Activated CD4-positive, alpha-beta T cell treated with anti-CD3 and anti-CD28 coated beads, Interleukin-2, amount 10 ng/mL, durations not matched to agents 7 days and 5 days (primary cell): ENCODE results near the gene MYO7B. TPM values are rescaled to one million over a fixed set of nuclear protein-coding genes. Genes with fewer than 3 reads are reported as not detected.

ENCODE experiments used
- CTCF ChIA-PET: fragments of 350-600 bp; sonication (Branson Sonifier 250); formaldehyde crosslinking; loops from one replicate; lab custom pipeline; 2021; ENCODE audit warnings: antibody characterized with exemption; lab: Charles Lee
- POLR2A ChIA-PET: fragments of 350-600 bp; sonication (Branson Sonifier 250); formaldehyde crosslinking; loops from one replicate; lab custom pipeline; 2021; ENCODE audit warnings: antibody characterized with exemption; lab: Charles Lee
- DNase-seq: peaks from one replicate; pipeline ENCODE4 v3.0.0-alpha.2; 2020
- H3K27ac Mint-ChIP-seq: one replicate; pipeline ENCODE4 v1.8.0; 2021; ENCODE audit warnings: mild to moderate bottlenecking, moderate library complexity, mixed read lengths
- H3K27me3 Mint-ChIP-seq: one replicate; pipeline ENCODE4 v1.8.0; 2021; ENCODE audit warnings: mixed read lengths
- H3K36me3 Mint-ChIP-seq: one replicate; pipeline ENCODE4 v1.8.0; 2021; ENCODE audit warnings: low read depth, mixed read lengths
- H3K4me1 Mint-ChIP-seq: one replicate; pipeline ENCODE4 v1.8.0; 2021; ENCODE audit warnings: mixed read lengths
- H3K4me3 Mint-ChIP-seq: one replicate; pipeline ENCODE4 v1.8.0; 2021; ENCODE audit warnings: mild to moderate bottlenecking, moderate library complexity, mixed read lengths
- H3K9me3 Mint-ChIP-seq: one replicate; pipeline ENCODE4 v1.8.0; 2021; ENCODE audit warnings: mixed read lengths
- total RNA-seq, 2 experiments: library from RNA; stranded (reverse); gene quantifications; one replicate each; pipeline ENCODE4 v1.2.3, GENCODE V29; 2021

MYO7B gene
- total RNA-seq, 2 experiments from 2014 or later = 0.60 to 0.69 TPM

DNA sequence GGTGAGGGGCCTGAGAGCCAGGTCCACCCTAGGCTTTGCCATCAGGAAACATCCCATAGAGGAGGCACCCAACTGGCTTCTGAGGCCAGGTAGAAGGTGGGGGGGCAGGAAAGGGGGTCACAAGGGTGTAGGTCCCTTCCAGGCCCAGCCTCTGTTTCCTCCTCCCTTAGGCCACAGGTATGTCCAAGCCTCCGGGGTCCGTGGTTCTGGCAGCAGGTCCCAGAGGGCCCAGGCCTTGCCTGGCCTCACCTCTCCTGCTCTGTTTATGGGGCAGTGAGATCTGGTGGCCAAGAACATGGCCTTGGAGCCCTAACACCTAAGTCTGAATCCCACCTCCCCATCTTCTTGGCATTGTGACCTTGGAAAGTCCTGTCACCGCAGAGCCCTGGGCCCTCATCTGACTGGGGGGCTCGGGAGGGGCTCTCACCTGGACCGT, 88.9 kb downstream of the MYO7B start:
- ChIA-PET POLR2A (no interaction called here), CTCF (no interaction called here)
- Mint-ChIP-seq H3K9me3 (no peaks in the 10 kb centered on the region), H3K4me1 (no peaks in the 10 kb centered on the region), H3K36me3 (no peaks in the 10 kb centered on the region), H3K27ac (no peak overlapping the region), H3K4me3 (no peak overlapping the region), H3K27me3 (no peaks in the 10 kb centered on the region)
- no peak for DNase-seq

DNA sequence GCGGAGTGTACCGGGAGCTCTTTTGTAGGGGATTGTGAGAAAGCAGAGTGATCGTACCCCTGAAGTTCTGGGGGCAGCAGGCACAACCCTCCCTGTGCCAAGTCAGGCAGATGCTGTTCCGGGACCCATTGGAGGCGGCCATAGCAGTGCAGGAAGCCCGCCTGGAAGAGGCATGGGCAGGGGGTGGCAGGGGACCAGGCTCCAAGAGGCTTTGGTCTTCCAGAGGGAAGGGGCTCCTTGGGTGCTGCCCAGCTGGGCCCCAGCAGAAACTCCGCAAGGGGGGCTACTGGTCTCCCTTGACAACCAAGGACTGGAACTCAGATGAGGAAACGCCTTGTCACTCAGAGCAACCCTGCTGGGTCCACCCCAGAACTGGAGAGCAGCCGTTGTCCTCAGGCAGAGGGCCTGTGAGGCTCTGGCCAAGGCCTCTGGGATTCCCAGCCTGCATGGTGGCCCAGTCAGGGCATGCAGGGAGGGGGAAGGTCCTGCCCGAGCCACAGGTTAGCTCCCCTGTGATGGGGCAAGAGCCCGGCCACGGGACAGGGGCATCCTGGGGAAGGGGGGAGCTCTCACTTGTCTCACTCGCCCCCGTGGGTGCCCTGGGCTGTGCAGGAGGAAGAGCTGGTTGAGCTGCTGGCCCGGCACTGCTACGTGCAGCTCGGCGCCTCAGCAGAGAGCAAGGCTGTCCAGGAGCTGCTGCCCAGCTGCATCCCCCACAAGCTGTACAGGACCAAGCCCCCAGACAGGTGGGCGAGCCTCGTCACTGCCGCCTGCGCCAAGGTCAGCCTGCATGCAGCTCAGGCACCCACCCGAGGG, 89.5 kb downstream of the MYO7B start:
- H3K27me3 Mint-ChIP-seq = no peaks in the 10 kb centered on the region
- no peak overlapping the region for H3K27ac Mint-ChIP-seq
- CTCF ChIA-PET = interaction anchor here (1.3 kb wide), 1 partner anchor 13 kb away, joined by 3 read pairs; no protein-coding TSS in a partner anchor
- H3K36me3 Mint-ChIP-seq = no peaks in the 10 kb centered on the region
- H3K4me1 Mint-ChIP-seq = no peaks in the 10 kb centered on the region
- DNase-seq = no peak
- no peak overlapping the region for H3K4me3 Mint-ChIP-seq
- no peaks in the 10 kb centered on the region for H3K9me3 Mint-ChIP-seq
- POLR2A ChIA-PET = no interaction called here

DNA sequence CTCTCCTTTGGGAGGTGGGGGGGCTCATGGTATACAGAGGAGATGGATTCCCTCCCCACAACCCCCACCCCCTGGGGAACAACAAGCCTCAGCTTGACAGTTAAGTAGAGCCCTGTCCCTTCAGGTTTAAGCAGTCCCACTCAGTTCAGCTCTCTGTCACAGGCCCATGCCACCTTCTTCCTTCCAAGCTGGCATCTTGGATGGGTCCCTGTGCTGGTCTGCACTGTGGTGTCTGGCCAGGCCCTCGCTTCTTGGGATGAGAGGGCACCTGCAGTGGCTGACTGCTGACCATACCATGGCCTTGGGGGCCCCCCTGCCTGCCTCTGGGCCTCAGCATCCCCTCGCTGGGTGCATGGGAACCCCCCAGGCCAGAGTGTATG, 90.1 kb downstream of the MYO7B start:
- no peak overlapping the region for H3K27ac Mint-ChIP-seq
- H3K36me3 Mint-ChIP-seq = no peaks in the 10 kb centered on the region
- no peaks in the 10 kb centered on the region for H3K27me3 Mint-ChIP-seq
- no peak for DNase-seq
- ChIA-PET POLR2A (no interaction called here), CTCF (interaction anchor here (1.1 to 1.3 kb wide), 2 partner anchors 14 to 35 kb away, joined by 3 read pairs; no protein-coding TSS in a partner anchor)
- H3K4me1 Mint-ChIP-seq = no peaks in the 10 kb centered on the region
- H3K4me3 Mint-ChIP-seq = no peak overlapping the region
- no peaks in the 10 kb centered on the region for H3K9me3 Mint-ChIP-seq

- Mint-ChIP-seq H3K9me3 (no peaks in the 10 kb centered on the region), H3K36me3 (no peaks in the 10 kb centered on the region), H3K4me1 (no peaks in the 10 kb centered on the region), H3K4me3 (no peak overlapping the region), H3K27ac (no peak overlapping the region), H3K27me3 (no peaks in the 10 kb centered on the region)
- DNase-seq = no peak
- POLR2A ChIA-PET = no interaction called here
- CTCF ChIA-PET = interaction anchor here (1.1 to 1.3 kb wide), 3 partner anchors 14 to 35 kb away, joined by 3 read pairs; no protein-coding TSS in a partner anchor
These were observed 90.7 kb downstream of the MYO7B start for GRCh38 chr2:127626175-127626574.

DNA sequence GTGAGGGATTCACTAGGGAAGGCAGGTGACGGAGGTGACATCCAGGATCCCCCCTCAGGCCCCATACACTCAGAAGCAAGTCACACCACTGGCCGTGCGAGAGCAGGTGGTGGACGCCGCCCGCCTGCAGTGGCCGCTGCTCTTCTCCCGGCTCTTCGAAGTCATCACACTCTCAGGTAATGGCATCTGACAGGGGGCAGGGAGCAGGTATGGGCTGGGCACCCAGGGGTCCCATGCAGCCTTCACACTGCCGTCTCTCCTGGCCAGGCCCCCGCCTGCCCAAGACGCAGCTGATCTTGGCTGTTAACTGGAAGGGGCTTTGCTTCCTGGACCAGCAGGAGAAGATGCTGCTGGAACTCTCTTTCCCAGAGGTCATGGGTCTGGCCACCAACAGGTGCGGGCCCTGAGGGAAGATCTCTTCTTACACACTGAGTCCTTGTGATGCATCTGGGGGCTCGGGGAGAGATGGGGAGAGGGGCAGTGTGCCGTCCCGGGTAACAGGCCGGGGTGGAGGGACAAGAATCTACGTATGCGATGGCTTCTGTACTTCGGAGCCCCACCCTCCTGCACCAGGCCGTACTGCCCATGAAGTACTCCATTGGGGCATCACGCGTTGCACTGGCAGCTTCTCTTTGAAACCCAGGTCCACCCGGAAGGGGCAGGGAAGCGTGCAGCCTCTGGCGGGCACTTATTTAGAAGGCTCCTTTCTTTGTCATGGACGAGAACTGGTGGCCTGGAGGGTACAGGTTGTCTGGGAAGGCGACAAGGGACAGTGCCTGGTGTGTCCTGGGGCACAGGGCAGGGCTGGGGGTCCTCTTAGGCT, 91.6 kb downstream of the MYO7B start:
- Mint-ChIP-seq H3K4me3 (no peak overlapping the region), H3K27me3 (no peaks in the 10 kb centered on the region), H3K27ac (no peak overlapping the region), H3K36me3 (no peaks in the 10 kb centered on the region), H3K9me3 (no peaks in the 10 kb centered on the region), H3K4me1 (no peaks in the 10 kb centered on the region)
- DNase-seq = no peak
- CTCF ChIA-PET = interaction anchor here (1.3 kb wide), 1 partner anchor 13 kb away, joined by 3 read pairs; no protein-coding TSS in a partner anchor
- POLR2A ChIA-PET = no interaction called here

DNA sequence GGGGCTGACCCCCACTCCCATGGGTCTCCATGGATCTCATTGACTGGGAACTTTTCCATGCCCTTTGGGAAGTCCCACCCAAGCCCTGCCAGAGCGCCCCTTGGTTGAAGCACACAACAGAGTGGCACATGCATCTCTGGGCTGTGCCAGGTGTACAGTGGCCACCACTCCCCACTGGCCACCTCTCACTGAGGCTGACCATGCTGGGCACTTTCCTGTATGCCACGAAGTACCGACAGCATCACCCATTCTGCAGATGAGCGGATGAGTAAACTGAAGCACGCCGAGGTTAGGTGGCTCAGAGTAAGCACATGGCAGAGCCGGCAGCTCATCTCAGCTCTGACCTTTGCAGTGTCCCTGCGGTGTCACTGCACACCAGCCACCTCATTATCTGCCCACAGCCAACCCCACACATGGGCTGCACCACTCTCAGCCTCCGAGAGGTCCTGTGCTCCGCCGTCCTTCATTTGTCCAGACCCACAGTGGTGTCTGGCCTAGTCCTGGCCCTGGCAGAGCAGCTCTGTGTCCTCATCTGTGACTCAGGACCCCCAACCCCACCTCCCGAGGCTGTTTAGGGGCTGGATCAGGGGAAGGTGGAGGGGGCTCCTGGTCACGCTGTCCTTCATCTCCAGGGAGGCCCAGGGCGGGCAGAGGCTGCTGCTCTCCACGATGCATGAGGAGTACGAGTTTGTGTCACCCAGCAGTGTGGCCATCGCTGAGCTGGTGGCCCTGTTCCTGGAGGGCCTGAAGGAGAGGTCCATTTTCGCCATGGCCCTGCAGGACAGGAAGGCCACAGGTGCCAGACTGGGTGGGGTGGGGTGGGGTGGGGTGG, 92.5 kb downstream of the MYO7B start:
- ChIA-PET POLR2A (interaction anchor here (0.6 kb wide), 1 partner anchor 52 kb away, joined by 3 read pairs; no protein-coding TSS in a partner anchor), CTCF (no interaction called here)
- Mint-ChIP-seq H3K27me3 (no peaks in the 10 kb centered on the region), H3K4me1 (peaks cover 1% of the 10 kb centered on the region), H3K36me3 (no peaks in the 10 kb centered on the region), H3K9me3 (no peaks in the 10 kb centered on the region), H3K4me3 (no peak overlapping the region), H3K27ac (no peak overlapping the region)
- no peak for DNase-seq

DNA sequence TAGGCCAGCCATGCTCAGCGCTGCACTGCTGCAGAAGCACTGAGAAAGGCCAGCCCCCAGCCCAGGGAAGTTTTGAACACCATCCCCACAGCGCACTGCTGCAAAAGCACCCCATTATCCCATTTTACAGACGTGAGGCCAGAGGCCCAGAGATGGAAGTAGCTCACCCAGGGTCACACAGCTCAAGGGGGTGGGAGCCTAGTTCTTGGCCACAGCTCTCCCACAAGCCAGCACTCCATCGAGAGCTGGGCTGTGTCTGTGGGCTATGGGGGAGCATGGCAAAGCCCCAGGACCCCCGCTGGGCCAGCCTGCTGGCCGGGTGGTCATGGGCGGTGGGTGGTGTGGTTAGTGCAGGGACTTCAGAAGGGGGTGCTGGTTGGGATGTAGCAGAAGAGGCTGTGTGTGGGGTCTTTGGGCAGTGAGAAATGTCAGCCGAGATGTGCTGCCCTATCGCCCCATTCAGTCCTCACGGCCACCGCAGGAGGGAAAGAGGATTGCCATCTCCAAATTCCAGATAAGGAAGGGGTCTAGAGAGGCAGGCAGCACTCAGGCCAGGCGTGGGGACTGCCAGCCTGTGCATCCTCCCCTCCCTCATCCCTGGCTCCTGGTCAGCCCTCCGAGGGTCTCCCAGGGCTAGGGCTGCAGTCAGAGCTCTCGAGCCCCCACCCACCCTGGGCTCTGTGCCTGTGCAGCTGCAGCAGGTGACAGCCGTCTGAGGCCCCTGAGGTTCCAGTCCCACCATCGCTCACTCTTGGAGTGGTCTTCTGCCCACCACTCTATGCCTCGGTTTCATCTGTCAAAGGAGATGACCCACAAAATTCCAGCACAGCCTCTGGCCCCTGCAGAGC, 93.5 kb downstream of the MYO7B start:
- no peak for DNase-seq
- peak overlapping the region; percentile 50 for H3K27ac Mint-ChIP-seq
- H3K9me3 Mint-ChIP-seq = no peaks in the 10 kb centered on the region
- no peaks in the 10 kb centered on the region for H3K27me3 Mint-ChIP-seq
- CTCF ChIA-PET = interaction anchor here (0.6 kb wide), 1 partner anchor 12 kb away, joined by 3 read pairs; no protein-coding TSS in a partner anchor
- H3K4me1 Mint-ChIP-seq = peaks cover 5% of the 10 kb centered on the region
- no peak overlapping the region for H3K4me3 Mint-ChIP-seq
- POLR2A ChIA-PET = no interaction called here
- no peaks in the 10 kb centered on the region for H3K36me3 Mint-ChIP-seq

GRCh38 chr2:127629637-127630036, 94.2 kb downstream of the MYO7B start:
- peaks cover 5% of the 10 kb centered on the region for H3K4me1 Mint-ChIP-seq
- peak overlapping the region; percentile 31 for H3K27ac Mint-ChIP-seq
- CTCF ChIA-PET = interaction anchor here (1.0 to 1.2 kb wide), 2 partner anchors 20 to 27 kb away, joined by 3 read pairs; no protein-coding TSS in a partner anchor
- POLR2A ChIA-PET = no interaction called here
- no peaks in the 10 kb centered on the region for H3K36me3 Mint-ChIP-seq
- no peaks in the 10 kb centered on the region for H3K9me3 Mint-ChIP-seq
- H3K27me3 Mint-ChIP-seq = no peaks in the 10 kb centered on the region
- DNase-seq = no peak
- no peak overlapping the region for H3K4me3 Mint-ChIP-seq

DNA sequence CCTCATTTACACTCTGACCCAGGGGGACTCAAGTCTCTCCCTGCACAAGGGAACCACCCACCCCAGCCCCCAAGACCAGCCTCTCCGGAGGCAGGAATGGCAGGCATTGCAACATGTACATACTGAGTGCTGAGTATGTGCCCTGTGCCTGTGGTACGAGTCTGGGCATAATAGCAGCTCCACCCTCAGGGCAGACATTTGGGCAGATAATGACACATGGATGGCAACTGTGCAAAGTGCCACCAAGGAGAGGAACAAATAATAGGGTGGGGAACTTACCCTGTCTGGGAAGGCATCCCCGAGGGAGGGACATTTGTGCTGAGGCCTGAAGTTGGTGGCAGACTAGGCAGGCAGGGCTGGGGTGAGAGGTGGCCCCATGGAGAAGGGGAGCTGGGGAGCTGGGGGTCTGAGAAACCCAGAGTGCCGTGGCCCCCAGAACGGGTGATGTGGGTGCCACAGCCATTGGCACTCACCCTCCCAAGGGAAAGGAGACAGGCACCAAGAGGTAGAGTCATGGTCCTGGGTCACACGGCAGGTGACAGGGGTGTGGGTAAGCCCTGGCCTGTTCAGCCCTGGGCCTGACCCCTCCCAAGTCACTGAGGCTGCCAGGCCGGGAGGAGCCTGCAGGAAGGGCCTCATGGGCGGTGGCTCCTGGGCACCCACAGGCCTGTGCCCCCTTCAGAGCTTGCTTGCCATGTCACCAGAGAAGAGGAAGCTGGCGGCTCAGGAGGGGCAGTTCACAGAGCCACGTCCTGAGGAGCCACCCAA, 94.8 kb downstream of the MYO7B start:
- POLR2A ChIA-PET = no interaction called here

DNA sequence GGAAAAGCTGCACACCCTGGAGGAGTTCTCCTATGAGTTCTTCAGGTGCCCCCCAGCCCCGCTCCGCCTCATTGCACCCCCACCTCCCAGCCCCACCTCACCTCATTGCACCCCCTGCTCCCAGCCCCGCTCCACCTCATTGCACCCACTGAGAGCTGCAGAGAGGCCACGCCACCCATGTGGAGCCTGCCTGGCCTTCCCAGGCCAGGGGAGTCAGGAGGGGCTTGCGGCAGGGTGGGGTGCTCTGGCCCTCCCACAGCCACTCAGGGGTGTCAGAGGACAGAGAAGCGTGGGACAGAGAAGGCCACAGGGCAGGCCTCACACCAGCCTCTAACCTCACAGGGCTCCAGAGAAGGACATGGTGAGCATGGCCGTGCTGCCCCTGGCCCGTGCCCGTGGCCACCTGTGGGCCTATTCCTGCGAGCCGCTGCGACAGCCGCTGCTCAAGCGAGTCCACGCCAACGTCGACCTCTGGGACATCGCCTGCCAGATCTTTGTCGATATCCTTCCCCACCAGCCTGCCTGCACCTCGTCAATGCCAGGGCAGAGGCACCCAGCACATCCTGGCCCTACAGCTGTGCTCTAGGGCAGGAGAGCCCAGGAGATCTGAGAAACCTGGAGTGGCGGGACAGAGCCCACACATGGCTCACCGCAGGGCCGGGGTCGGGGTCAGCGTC, 95.5 kb downstream of the MYO7B start:
- ChIA-PET CTCF (interaction anchor here (0.9 to 1.6 kb wide), 4 partner anchors 9 to 20 kb away, joined by 3 to 6 read pairs (median 3); no protein-coding TSS in a partner anchor), POLR2A (no interaction called here)
- no peak overlapping the region for H3K27ac Mint-ChIP-seq
- DNase-seq = no peak
- H3K36me3 Mint-ChIP-seq = no peaks in the 10 kb centered on the region
- H3K9me3 Mint-ChIP-seq = no peaks in the 10 kb centered on the region
- no peaks in the 10 kb centered on the region for H3K27me3 Mint-ChIP-seq
- H3K4me3 Mint-ChIP-seq = no peak overlapping the region
- peaks cover 7% of the 10 kb centered on the region for H3K4me1 Mint-ChIP-seq

More for the DNA sequence above, 94.8 kb downstream of the MYO7B start:
- Mint-ChIP-seq H3K4me1 (peaks cover 6% of the 10 kb centered on the region), H3K9me3 (no peaks in the 10 kb centered on the region), H3K27ac (peak overlapping the region; percentile 1), H3K27me3 (no peaks in the 10 kb centered on the region), H3K4me3 (no peak overlapping the region), H3K36me3 (no peaks in the 10 kb centered on the region)
- CTCF ChIA-PET = interaction anchor here (0.9 to 1.3 kb wide), 4 partner anchors 10 to 28 kb away, joined by 3 read pairs; no protein-coding TSS in a partner anchor
- DNase-seq = no peak
